ENCODE results near the gene MACIR.

DNA sequence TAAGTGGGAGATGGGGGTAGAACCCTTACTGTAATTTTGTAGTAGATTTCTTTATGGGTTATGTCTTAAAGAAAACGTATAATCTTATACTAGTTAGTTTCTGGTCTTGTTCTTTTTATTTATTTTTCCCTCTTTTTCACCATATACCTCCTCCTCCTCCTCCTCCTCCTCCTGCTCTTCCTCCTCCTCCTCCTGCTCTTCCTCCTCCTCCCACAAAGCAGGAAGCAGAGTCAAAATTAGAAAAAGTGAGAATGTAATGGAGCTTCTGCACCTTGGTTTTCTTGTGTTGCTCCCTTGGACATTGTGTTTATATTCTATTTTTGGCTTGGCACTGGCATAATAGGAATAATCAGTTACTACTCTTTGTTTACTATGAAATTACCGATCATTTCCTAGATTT is 4.5 kb downstream of the MACIR start:
- TF ChIP-seq, protein P1, sequence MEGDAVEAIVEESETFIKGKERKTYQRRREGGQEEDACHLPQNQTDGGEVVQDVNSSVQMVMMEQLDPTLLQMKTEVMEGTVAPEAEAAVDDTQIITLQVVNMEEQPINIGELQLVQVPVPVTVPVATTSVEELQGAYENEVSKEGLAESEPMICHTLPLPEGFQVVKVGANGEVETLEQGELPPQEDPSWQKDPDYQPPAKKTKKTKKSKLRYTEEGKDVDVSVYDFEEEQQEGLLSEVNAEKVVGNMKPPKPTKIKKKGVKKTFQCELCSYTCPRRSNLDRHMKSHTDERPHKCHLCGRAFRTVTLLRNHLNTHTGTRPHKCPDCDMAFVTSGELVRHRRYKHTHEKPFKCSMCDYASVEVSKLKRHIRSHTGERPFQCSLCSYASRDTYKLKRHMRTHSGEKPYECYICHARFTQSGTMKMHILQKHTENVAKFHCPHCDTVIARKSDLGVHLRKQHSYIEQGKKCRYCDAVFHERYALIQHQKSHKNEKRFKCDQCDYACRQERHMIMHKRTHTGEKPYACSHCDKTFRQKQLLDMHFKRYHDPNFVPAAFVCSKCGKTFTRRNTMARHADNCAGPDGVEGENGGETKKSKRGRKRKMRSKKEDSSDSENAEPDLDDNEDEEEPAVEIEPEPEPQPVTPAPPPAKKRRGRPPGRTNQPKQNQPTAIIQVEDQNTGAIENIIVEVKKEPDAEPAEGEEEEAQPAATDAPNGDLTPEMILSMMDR (IDR thresholded peaks at IDR 0.05): no peak
- TF ChIP-seq ELF4 (CRISPR knock-in tag; IDR thresholded peaks at IDR 0.05; ENCODE audit: low read depth): no peak
- no peak for TF ChIP-seq ZNF121 (CRISPR knock-in tag; IDR thresholded peaks at IDR 0.05)
- TF ChIP-seq, protein P2, sequence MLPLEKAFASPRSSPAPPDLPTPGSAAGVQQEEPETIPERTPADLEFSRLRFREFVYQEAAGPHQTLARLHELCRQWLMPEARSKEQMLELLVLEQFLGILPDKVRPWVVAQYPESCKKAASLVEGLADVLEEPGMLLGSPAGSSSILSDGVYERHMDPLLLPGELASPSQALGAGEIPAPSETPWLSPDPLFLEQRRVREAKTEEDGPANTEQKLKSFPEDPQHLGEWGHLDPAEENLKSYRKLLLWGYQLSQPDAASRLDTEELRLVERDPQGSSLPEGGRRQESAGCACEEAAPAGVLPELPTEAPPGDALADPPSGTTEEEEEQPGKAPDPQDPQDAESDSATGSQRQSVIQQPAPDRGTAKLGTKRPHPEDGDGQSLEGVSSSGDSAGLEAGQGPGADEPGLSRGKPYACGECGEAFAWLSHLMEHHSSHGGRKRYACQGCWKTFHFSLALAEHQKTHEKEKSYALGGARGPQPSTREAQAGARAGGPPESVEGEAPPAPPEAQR (CRISPR knock-in tag; IDR thresholded peaks at IDR 0.05): no peak
- TF ChIP-seq, protein P3, sequence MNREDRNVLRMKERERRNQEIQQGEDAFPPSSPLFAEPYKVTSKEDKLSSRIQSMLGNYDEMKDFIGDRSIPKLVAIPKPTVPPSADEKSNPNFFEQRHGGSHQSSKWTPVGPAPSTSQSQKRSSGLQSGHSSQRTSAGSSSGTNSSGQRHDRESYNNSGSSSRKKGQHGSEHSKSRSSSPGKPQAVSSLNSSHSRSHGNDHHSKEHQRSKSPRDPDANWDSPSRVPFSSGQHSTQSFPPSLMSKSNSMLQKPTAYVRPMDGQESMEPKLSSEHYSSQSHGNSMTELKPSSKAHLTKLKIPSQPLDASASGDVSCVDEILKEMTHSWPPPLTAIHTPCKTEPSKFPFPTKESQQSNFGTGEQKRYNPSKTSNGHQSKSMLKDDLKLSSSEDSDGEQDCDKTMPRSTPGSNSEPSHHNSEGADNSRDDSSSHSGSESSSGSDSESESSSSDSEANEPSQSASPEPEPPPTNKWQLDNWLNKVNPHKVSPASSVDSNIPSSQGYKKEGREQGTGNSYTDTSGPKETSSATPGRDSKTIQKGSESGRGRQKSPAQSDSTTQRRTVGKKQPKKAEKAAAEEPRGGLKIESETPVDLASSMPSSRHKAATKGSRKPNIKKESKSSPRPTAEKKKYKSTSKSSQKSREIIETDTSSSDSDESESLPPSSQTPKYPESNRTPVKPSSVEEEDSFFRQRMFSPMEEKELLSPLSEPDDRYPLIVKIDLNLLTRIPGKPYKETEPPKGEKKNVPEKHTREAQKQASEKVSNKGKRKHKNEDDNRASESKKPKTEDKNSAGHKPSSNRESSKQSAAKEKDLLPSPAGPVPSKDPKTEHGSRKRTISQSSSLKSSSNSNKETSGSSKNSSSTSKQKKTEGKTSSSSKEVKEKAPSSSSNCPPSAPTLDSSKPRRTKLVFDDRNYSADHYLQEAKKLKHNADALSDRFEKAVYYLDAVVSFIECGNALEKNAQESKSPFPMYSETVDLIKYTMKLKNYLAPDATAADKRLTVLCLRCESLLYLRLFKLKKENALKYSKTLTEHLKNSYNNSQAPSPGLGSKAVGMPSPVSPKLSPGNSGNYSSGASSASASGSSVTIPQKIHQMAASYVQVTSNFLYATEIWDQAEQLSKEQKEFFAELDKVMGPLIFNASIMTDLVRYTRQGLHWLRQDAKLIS (CRISPR knock-in tag; IDR thresholded peaks at IDR 0.05; ENCODE audit: borderline replicate concordance): no peak
- TF ChIP-seq, protein P4, sequence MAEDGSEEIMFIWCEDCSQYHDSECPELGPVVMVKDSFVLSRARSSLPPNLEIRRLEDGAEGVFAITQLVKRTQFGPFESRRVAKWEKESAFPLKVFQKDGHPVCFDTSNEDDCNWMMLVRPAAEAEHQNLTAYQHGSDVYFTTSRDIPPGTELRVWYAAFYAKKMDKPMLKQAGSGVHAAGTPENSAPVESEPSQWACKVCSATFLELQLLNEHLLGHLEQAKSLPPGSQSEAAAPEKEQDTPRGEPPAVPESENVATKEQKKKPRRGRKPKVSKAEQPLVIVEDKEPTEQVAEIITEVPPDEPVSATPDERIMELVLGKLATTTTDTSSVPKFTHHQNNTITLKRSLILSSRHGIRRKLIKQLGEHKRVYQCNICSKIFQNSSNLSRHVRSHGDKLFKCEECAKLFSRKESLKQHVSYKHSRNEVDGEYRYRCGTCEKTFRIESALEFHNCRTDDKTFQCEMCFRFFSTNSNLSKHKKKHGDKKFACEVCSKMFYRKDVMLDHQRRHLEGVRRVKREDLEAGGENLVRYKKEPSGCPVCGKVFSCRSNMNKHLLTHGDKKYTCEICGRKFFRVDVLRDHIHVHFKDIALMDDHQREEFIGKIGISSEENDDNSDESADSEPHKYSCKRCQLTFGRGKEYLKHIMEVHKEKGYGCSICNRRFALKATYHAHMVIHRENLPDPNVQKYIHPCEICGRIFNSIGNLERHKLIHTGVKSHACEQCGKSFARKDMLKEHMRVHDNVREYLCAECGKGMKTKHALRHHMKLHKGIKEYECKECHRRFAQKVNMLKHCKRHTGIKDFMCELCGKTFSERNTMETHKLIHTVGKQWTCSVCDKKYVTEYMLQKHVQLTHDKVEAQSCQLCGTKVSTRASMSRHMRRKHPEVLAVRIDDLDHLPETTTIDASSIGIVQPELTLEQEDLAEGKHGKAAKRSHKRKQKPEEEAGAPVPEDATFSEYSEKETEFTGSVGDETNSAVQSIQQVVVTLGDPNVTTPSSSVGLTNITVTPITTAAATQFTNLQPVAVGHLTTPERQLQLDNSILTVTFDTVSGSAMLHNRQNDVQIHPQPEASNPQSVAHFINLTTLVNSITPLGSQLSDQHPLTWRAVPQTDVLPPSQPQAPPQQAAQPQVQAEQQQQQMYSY (CRISPR knock-in tag; IDR thresholded peaks at IDR 0.05): no peak
- TF ChIP-seq CBFB (CRISPR knock-in tag; IDR thresholded peaks at IDR 0.05; ENCODE audit: low read depth): no peak
- TF ChIP-seq TEAD4 (CRISPR knock-in tag; IDR thresholded peaks at IDR 0.05): no peak
- TF ChIP-seq JAZF1 (CRISPR knock-in tag; IDR thresholded peaks at IDR 0.05): no peak
- TF ChIP-seq, protein P5, sequence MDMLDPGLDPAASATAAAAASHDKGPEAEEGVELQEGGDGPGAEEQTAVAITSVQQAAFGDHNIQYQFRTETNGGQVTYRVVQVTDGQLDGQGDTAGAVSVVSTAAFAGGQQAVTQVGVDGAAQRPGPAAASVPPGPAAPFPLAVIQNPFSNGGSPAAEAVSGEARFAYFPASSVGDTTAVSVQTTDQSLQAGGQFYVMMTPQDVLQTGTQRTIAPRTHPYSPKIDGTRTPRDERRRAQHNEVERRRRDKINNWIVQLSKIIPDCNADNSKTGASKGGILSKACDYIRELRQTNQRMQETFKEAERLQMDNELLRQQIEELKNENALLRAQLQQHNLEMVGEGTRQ (CRISPR knock-in tag; IDR thresholded peaks at IDR 0.05): no peak
- no peak for TF ChIP-seq ZNF423 (CRISPR knock-in tag; IDR thresholded peaks at IDR 0.05)
- TF ChIP-seq GABPB1 (CRISPR knock-in tag; IDR thresholded peaks at IDR 0.05): no peak
- TF ChIP-seq ZNF138 (CRISPR knock-in tag; conservative IDR thresholded peaks at IDR 0.05): no peak
